ENCODE data around the gene PRPS2.

PRPS2 gene

GRCh38 chrX:12791257-12792228, at the start of gene PRPS2:
PRPS2 (plus strand) TSS chrX:12791412; CDS start chrX:12791498, 86 bp downstream.
- peak; percentile 46 for DNase-seq

GRCh38 chrX:12741416-12741815, 49.8 kb upstream of the PRPS2 start:
- DNase-seq: no peak

GRCh38 chrX:12747433-12747832, 43.8 kb upstream of the PRPS2 start:
- DNase-seq: no peak

GRCh38 chrX:12751887-12752286, 39.3 kb upstream of the PRPS2 start:
- DNase-seq: no peak

GRCh38 chrX:12753366-12753765, 37.8 kb upstream of the PRPS2 start:
- DNase-seq: no peak

GRCh38 chrX:12758291-12758690, 32.9 kb upstream of the PRPS2 start:
- DNase-seq: no peak

GRCh38 chrX:12767856-12768255, 23.4 kb upstream of the PRPS2 start:
- DNase-seq: no peak

GRCh38 chrX:12768491-12768890, 22.7 kb upstream of the PRPS2 start:
- no peak for DNase-seq

- DNase-seq: no peak
Observed at GRCh38 chrX:12770440-12770839, 20.8 kb upstream of the PRPS2 start.

- DNase-seq: no peak
Observed at GRCh38 chrX:12771445-12772069, 19.7 kb upstream of the PRPS2 start.

GRCh38 chrX:12777670-12778069, 13.5 kb upstream of the PRPS2 start:
- DNase-seq: no peak

GRCh38 chrX:12779534-12779933, 11.7 kb upstream of the PRPS2 start:
- no peak for DNase-seq

GRCh38 chrX:12788645-12789044, 2.6 kb upstream of the PRPS2 start:
- no peak for DNase-seq

- DNase-seq: no peak
Observed at GRCh38 chrX:12789976-12790375, 1.2 kb upstream of the PRPS2 start.

GRCh38 chrX:12790885-12791256, 341 bp upstream of the PRPS2 start:
- no peak for DNase-seq

- DNase-seq: no peak
Observed at GRCh38 chrX:12792711-12793110, 1.5 kb downstream of the PRPS2 start.

- DNase-seq: no peak
Observed at GRCh38 chrX:12794654-12795053, 3.4 kb downstream of the PRPS2 start.

GRCh38 chrX:12798601-12799000, 7.4 kb downstream of the PRPS2 start:
- DNase-seq: no peak

- DNase-seq: no peak
Observed at GRCh38 chrX:12799118-12799517, 7.9 kb downstream of the PRPS2 start.

- no peak for DNase-seq
Observed at GRCh38 chrX:12802741-12803140, 11.5 kb downstream of the PRPS2 start.

- no peak for DNase-seq
Observed at GRCh38 chrX:12804655-12805054, 13.4 kb downstream of the PRPS2 start.

- DNase-seq: no peak
Observed at GRCh38 chrX:12805333-12805732, 14.1 kb downstream of the PRPS2 start.

GRCh38 chrX:12811658-12812057, 20.4 kb downstream of the PRPS2 start:
- no peak for DNase-seq

- no peak for DNase-seq
Observed at GRCh38 chrX:12814420-12814819, 23.2 kb downstream of the PRPS2 start.

Data from GOT3 (cell line).